ENCODE data around the gene ULK1.

GRCh38 chr12:131919366-131920156, 25.1 kb downstream of the ULK1 start:
- TF ChIP-seq CTCF (IDR thresholded peaks at IDR 0.05 in 8 of 11, conservative IDR thresholded peaks at IDR 0.05 in 3 of 11) (no peak), POLR2A (IDR thresholded peaks at IDR 0.05) (no peak), POLR2AphosphoS5 (IDR thresholded peaks at IDR 0.05) (peak in 2 of 3 donors; percentile 55 to 73)

All from spleen (tissue), 7 donors.